Neural progenitor cell (in vitro differentiated cells): Measurements from ENCODE around the gene ZCRB1.

ENCODE experiments used
- EZH2 ChIP-seq: fragments of 200-600 bp; sonication (generic); IDR thresholded peaks from 2 replicates; pipeline ENCODE4 v1.6.1; 2017; ENCODE audit warnings: antibody characterized with exemption, mild to moderate bottlenecking, moderate library complexity
- EZH2phosphoT487 ChIP-seq: fragments of 200-600 bp; sonication (generic); IDR thresholded peaks from 2 replicates; pipeline ENCODE4 v1.6.1; 2017; ENCODE audit warnings: antibody characterized with exemption
- TF ChIP-seq, protein P1 (sequence below): fragments of 200-600 bp; sonication (generic); IDR thresholded peaks from 2 replicates; pipeline ENCODE4 v1.5.1; 2017; ENCODE audit warnings: antibody characterized with exemption, mild to moderate bottlenecking

DNA sequence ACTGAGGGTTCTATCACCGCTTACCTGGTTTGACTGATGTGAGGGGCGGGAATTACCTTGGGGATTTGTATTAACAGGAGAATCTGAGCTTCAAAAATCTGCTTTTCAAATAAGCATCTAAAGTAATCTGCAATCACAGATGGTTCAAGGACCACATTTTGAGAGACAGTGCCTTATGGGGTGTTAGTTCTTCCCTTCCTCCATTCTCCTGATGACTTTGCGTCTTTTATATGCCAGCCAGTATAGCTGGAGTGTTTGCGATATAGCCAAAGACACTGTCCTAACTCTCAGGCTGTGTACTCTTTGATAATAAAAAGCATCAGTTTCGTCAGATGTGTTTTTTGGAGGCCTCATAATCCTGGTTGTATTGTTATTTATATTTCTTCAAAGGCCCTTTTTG, 39.6 kb upstream of the ZCRB1 start:
- TF ChIP-seq, protein P1, sequence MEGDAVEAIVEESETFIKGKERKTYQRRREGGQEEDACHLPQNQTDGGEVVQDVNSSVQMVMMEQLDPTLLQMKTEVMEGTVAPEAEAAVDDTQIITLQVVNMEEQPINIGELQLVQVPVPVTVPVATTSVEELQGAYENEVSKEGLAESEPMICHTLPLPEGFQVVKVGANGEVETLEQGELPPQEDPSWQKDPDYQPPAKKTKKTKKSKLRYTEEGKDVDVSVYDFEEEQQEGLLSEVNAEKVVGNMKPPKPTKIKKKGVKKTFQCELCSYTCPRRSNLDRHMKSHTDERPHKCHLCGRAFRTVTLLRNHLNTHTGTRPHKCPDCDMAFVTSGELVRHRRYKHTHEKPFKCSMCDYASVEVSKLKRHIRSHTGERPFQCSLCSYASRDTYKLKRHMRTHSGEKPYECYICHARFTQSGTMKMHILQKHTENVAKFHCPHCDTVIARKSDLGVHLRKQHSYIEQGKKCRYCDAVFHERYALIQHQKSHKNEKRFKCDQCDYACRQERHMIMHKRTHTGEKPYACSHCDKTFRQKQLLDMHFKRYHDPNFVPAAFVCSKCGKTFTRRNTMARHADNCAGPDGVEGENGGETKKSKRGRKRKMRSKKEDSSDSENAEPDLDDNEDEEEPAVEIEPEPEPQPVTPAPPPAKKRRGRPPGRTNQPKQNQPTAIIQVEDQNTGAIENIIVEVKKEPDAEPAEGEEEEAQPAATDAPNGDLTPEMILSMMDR = no peak
- no peak for TF ChIP-seq EZH2phosphoT487
- no peak for TF ChIP-seq EZH2
